HFFc6 (cell line): ENCODE results near the gene SLC12A2. TPM values are rescaled to one million over a fixed set of nuclear protein-coding genes. Genes with fewer than 3 reads are reported as not detected.

Experiments
- DNase-seq: peaks from one replicate; pipeline ENCODE4 v3.0.0-alpha.2; 2018
- H3K27ac Mint-ChIP-seq: 2 replicates; pipeline ENCODE4 v1.8.0; 2020; ENCODE audit warnings: mild to moderate bottlenecking, mixed read lengths
- H3K27me3 Mint-ChIP-seq: 2 replicates; pipeline ENCODE4 v1.8.0; 2021; ENCODE audit warnings: mild to moderate bottlenecking, moderate library complexity, mixed read lengths; ENCODE audit not compliant: insufficient read depth
- H3K36me3 Mint-ChIP-seq: 2 replicates; pipeline ENCODE4 v1.8.0; 2021; ENCODE audit warnings: low read depth, mixed read lengths
- H3K4me1 Mint-ChIP-seq: 2 replicates; pipeline ENCODE4 v1.8.0; 2020; ENCODE audit warnings: low read depth, mixed read lengths
- H3K4me3 Mint-ChIP-seq: 2 replicates; pipeline ENCODE4 v1.8.0; 2020; ENCODE audit warnings: mild to moderate bottlenecking, moderate library complexity, mixed read lengths
- H3K9me3 Mint-ChIP-seq: 2 replicates; pipeline ENCODE4 v1.8.0; 2020; ENCODE audit warnings: mild to moderate bottlenecking, mixed read lengths
- CTCF ChIP-seq: fragments of 200-600 bp; sonication (generic); IDR thresholded peaks from 2 replicates; pipeline ENCODE4 v1.5.0; 2021; ENCODE audit warnings: antibody characterized with exemption, mild to moderate bottlenecking
- total RNA-seq, 6 experiments: library from RNA; stranded (reverse); fragmentation: NEBNext Ultra II Directional; extraction: Animal tissue kit (Norgen Biotek cat#: 25700); gene quantifications; 2 replicates in 1 of 6; 3 replicates in 5 of 6; pipeline ENCODE4 v1.2.3, GENCODE V29; 2021

The SLC12A2 gene
- total RNA-seq, 6 experiments from 2014 or later = 14.8 to 17.9 (median 16.1) TPM

DNA sequence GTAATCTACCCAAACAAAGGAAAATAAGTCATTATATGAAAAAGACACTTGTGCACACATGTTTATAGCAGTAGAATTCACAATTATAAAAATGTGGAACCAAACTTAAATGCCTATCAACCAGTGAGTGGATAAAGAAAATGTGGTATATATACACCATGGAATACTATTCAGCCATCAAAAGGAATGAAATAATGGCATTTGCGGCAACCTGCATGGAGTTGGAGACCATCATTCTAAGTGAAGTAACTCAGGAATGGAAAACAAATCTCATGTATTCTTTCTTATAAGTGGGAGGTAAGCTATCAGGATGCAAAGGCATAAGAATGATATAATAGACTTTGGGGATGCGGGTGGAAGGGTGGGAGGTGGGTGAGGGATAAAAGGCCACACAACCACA lies 34.6 kb downstream of the SLC12A2 start:
- Mint-ChIP-seq H3K9me3 (peaks cover 8% of the 10 kb centered on the region; the same call in 1 of the 2 replicates), H3K27ac (no peak overlapping the region), H3K27me3 (no peaks in the 10 kb centered on the region), H3K36me3 (peaks cover 38% of the 10 kb centered on the region), H3K4me3 (no peak overlapping the region), H3K4me1 (no peaks in the 10 kb centered on the region)
- no peak for DNase-seq
- TF ChIP-seq CTCF = no peak

GRCh38 chr5:128121651-128122050 lies 38.1 kb downstream of the SLC12A2 start:
- Mint-ChIP-seq H3K4me3 (no peak overlapping the region), H3K4me1 (no peaks in the 10 kb centered on the region), H3K27me3 (no peaks in the 10 kb centered on the region; the same call in 1 of the 2 replicates), H3K27ac (no peak overlapping the region), H3K36me3 (peaks cover 25% of the 10 kb centered on the region), H3K9me3 (peaks cover 8% of the 10 kb centered on the region; the same call in 1 of the 2 replicates)
- TF ChIP-seq CTCF = no peak
- DNase-seq = peak; percentile 1

DNA sequence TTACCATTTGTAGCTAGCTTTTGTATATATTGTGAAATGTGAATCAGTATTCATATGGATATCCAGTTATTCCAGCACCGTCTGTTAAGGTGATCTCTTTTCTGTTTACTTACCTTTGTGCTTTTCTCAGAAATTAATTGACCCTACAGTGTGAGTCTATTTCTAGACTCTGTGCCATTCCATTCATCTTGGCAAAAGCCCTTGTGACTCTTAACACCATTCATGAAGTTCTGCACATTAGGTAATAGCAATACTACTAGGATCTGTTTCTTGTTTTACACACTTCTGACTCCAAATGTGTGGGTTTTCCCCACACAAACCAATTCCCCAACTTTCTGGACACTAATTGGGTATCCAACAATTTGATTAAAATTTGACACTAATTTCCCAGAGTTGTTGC lies 40.4 kb downstream of the SLC12A2 start:
- Mint-ChIP-seq H3K9me3 (peaks cover 6% of the 10 kb centered on the region; the same call in 1 of the 2 replicates), H3K36me3 (peaks cover 7% of the 10 kb centered on the region), H3K4me3 (no peak overlapping the region), H3K27ac (no peak overlapping the region), H3K4me1 (peaks cover 7% of the 10 kb centered on the region; the same call in 1 of the 2 replicates), H3K27me3 (no peaks in the 10 kb centered on the region; the same call in 1 of the 2 replicates)
- TF ChIP-seq CTCF = no peak
- no peak for DNase-seq

DNA sequence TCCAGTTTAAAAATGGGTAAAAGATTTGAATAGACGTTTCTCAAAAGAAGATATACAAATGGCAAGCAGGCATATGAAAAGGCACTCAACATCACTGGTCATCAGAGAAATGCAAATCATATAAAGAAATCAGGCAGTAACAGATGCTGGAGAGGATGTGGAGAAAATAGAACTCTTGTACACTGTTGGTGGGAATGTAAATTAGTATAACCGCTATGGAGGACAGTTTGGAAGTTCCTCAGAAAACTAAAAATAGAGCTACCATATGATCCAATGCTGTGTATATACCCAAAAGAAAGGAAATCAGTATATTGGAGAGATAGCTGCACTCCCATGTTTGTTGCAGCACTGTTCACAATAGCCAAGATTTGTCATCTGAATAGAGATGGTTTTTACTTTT lies 42.7 kb downstream of the SLC12A2 start:
- Mint-ChIP-seq H3K9me3 (no peaks in the 10 kb centered on the region), H3K4me3 (no peak overlapping the region), H3K36me3 (peaks cover 7% of the 10 kb centered on the region), H3K27ac (no peak overlapping the region), H3K4me1 (peaks cover 8% of the 10 kb centered on the region; the same call in 1 of the 2 replicates), H3K27me3 (no peaks in the 10 kb centered on the region; the same call in 1 of the 2 replicates)
- TF ChIP-seq CTCF = no peak
- no peak for DNase-seq

- Mint-ChIP-seq H3K4me3 (no peak overlapping the region), H3K36me3 (peaks cover 25% of the 10 kb centered on the region), H3K9me3 (no peaks in the 10 kb centered on the region), H3K27ac (no peak overlapping the region), H3K4me1 (peaks cover 8% of the 10 kb centered on the region; the same call in 1 of the 2 replicates), H3K27me3 (no peaks in the 10 kb centered on the region; the same call in none of the 2 replicates)
- DNase-seq = no peak
- no peak for TF ChIP-seq CTCF
Observed at GRCh38 chr5:128132499-128132898, 48.9 kb downstream of the SLC12A2 start.
